ENCODE data around the gene YARS1. TPM values are rescaled to one million over a fixed set of nuclear protein-coding genes. Genes with fewer than 3 reads are reported as not detected.

Gene YARS1
- total RNA-seq, 1 experiment from 2014 or later: 194 TPM

DNA sequence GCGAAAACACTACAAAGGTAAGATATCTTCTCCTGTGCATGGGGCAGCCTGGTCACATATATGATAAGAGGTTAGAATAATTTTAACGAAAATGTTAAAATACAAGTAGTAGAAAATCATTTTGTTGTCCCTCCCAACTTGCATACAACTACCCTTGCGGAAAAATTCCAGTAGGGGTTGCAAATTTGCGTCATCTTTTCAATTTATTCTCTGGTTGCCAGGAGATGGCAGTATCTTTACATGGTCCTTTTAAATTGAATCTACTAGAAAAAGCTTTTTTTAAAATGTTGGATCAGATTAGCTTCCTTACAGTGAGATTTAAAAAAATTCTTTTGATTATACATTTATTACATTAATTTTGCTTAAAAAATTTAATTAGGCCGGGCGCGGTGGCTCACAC, 11.2 kb upstream of the YARS1 start:
- H3K23ac ChIP-seq (ENCODE audit: insufficient read length, low read depth, low read length): no peak overlapping the region
- H3K23me2 ChIP-seq (ENCODE audit: insufficient read length, low read depth, low read length, poor library complexity, severe bottlenecking): no peaks in the 10 kb centered on the region
- Mint-ChIP-seq H3K4me1 (no peaks in the 10 kb centered on the region), H3K36me3 (ENCODE audit: insufficient read depth in 1 of 3, low read depth in 3 of 3) (peaks cover 15 to 75% (median 74%) of the 10 kb centered on the region in 3 experiments; a peak in 6 of 7 replicates), H3K27me3 (ENCODE audit: low read depth) (no peaks in the 10 kb centered on the region), H3K27ac (no peak overlapping the region; a peak in 1 of 7 replicates), H3K9me3 (no peaks in the 10 kb centered on the region), H3K4me3 (no peak overlapping the region)
- H4K20me1 ChIP-seq (ENCODE audit: control insufficient read depth, insufficient read depth, insufficient read length): no peaks in the 10 kb centered on the region
- H4K91ac ChIP-seq (ENCODE audit: insufficient read length, low read depth, low read length): no peak overlapping the region
- no peak overlapping the region for H3K14ac ChIP-seq (ENCODE audit: insufficient read depth, low read length)
- H2BK5ac ChIP-seq (ENCODE audit: insufficient read length, low read length): no peak overlapping the region
- H3K4me1 ChIP-seq (ENCODE audit: insufficient read depth, low read length): no peaks in the 10 kb centered on the region
- WGBS (ENCODE audit: extremely low coverage, insufficient read length, low lambda C conversion rate): no CpG with 5 or more reads among the region's 7 CpGs
- no peak overlapping the region for H4K5ac ChIP-seq (ENCODE audit: insufficient read length, low read depth, low read length)
- no peak overlapping the region for H2BK120ac ChIP-seq (ENCODE audit: low read depth, low read length, poor library complexity, severe bottlenecking)
- no peak overlapping the region for H3K4me2 ChIP-seq (ENCODE audit: insufficient read depth, insufficient read length, low read length)
- no peak for DNase-seq
- no peaks in the 10 kb centered on the region for H3K79me2 ChIP-seq (ENCODE audit: insufficient read depth, low read length)
- TF ChIP-seq, protein P1, sequence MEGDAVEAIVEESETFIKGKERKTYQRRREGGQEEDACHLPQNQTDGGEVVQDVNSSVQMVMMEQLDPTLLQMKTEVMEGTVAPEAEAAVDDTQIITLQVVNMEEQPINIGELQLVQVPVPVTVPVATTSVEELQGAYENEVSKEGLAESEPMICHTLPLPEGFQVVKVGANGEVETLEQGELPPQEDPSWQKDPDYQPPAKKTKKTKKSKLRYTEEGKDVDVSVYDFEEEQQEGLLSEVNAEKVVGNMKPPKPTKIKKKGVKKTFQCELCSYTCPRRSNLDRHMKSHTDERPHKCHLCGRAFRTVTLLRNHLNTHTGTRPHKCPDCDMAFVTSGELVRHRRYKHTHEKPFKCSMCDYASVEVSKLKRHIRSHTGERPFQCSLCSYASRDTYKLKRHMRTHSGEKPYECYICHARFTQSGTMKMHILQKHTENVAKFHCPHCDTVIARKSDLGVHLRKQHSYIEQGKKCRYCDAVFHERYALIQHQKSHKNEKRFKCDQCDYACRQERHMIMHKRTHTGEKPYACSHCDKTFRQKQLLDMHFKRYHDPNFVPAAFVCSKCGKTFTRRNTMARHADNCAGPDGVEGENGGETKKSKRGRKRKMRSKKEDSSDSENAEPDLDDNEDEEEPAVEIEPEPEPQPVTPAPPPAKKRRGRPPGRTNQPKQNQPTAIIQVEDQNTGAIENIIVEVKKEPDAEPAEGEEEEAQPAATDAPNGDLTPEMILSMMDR (conservative IDR thresholded peaks at IDR 0.05): peak; percentile 41; the same call in 2 of the 3 replicates
- no peak overlapping the region for H3K18ac ChIP-seq (ENCODE audit: insufficient read length, low read depth, low read length)
- H2BK15ac ChIP-seq (ENCODE audit: low read depth, low read length): no peak overlapping the region
- no peak overlapping the region for H3K27ac ChIP-seq (ENCODE audit: insufficient read length, low read depth, low read length)
- H4K8ac ChIP-seq (replicated peaks; ENCODE audit: insufficient read length, low read depth, low read length): no peak overlapping the region
- no peak overlapping the region for H2AFZ ChIP-seq (ENCODE audit: low read length)
- H2AK5ac ChIP-seq (ENCODE audit: insufficient read length, low read length): no peak overlapping the region
- no peaks in the 10 kb centered on the region for H3K9me3 ChIP-seq (ENCODE audit: control insufficient read depth, low read depth, low read length)
- H3T11ph ChIP-seq (ENCODE audit: low read length): no peak overlapping the region
- H3K79me1 ChIP-seq (ENCODE audit: insufficient read depth, low read depth, low read length, poor library complexity, severe bottlenecking): no peaks in the 10 kb centered on the region
- no peaks in the 10 kb centered on the region for H3K27me3 ChIP-seq (ENCODE audit: insufficient read depth, low read length)
- H2BK12ac ChIP-seq (ENCODE audit: insufficient read length, low read depth, low read length): no peak overlapping the region
- no peak overlapping the region for H3K4ac ChIP-seq (ENCODE audit: low read depth, low read length)
- H2BK20ac ChIP-seq (ENCODE audit: low read depth, low read length, poor library complexity, severe bottlenecking): no peak overlapping the region
- no peak overlapping the region for H3K9ac ChIP-seq (ENCODE audit: extremely low read depth, insufficient read length, low read length)
- H3K56ac ChIP-seq (ENCODE audit: insufficient read length, low read depth, low read length): no peak overlapping the region
